MCF 10A (cell line): Measurements from ENCODE around the gene AVEN. TPM values are rescaled to one million over a fixed set of nuclear protein-coding genes. Genes with fewer than 3 reads are reported as not detected.
A peak's percentile ranks its signal among the peaks of the same experiment; 100 is the strongest.

Experiments
- BruUV-seq: library from RNA; stranded (reverse); fragments of 400-500 nt; replicated peaks from 2 replicates; lab custom pipeline; 2021; lab: Mats Ljungman, UMichigan
- CTCF ChIA-PET: fragments of 300-600 bp; sonication (Branson Sonifier 250); formaldehyde crosslinking; extraction: SDS; loops from one replicate; lab custom pipeline; 2021; ENCODE audit warnings: antibody characterized with exemption, inconsistent platforms; lab: Yijun Ruan, JAX
- POLR2A ChIA-PET: fragments of 300-600, 350-650 bp; sonication (Branson Sonifier 250); formaldehyde crosslinking; extraction: SDS; loops from one replicate; lab custom pipeline; 2020; ENCODE audit warnings: antibody characterized with exemption, inconsistent platforms; lab: Yijun Ruan, JAX
- DNase-seq: peaks from one replicate; pipeline ENCODE4 v3.0.0-alpha.2; 2018; ENCODE audit not compliant: unreplicated experiment
- H3K27ac Mint-ChIP-seq: one replicate; pipeline ENCODE4 v1.8.0; 2022; ENCODE audit warnings: mild to moderate bottlenecking, low read depth, mixed read lengths; ENCODE audit not compliant: unreplicated experiment
- H3K27me3 Mint-ChIP-seq: one replicate; pipeline ENCODE4 v1.8.0; 2022; ENCODE audit warnings: mixed read lengths; ENCODE audit not compliant: insufficient read depth, unreplicated experiment
- H3K36me3 Mint-ChIP-seq: one replicate; pipeline ENCODE4 v1.8.0; 2022; ENCODE audit warnings: mild to moderate bottlenecking, moderate library complexity, mixed read lengths; ENCODE audit not compliant: insufficient read depth, unreplicated experiment
- H3K4me1 Mint-ChIP-seq: one replicate; pipeline ENCODE4 v1.8.0; 2022; ENCODE audit warnings: mixed read lengths; ENCODE audit not compliant: insufficient read depth, unreplicated experiment
- H3K4me3 Mint-ChIP-seq: one replicate; pipeline ENCODE4 v1.8.0; 2022; ENCODE audit warnings: mild to moderate bottlenecking, moderate library complexity, mixed read lengths; ENCODE audit not compliant: unreplicated experiment
- H3K9me3 Mint-ChIP-seq: one replicate; pipeline ENCODE4 v1.8.0; 2022; ENCODE audit warnings: mixed read lengths; ENCODE audit not compliant: unreplicated experiment
- intact Hi-C: fragments of 100-400 bp; cut with micrococcal nuclease; formaldehyde crosslinking; loops from 2 replicates; pipeline ENCODE4 v1.14.1; 2022
- total RNA-seq: library from RNA; stranded (reverse); gene quantifications from 2 replicates; pipeline ENCODE4 v1.2.3, GENCODE V29; 2022
- TF ChIP-seq, protein P1 (sequence below): fragments of 200-600 bp; IDR thresholded peaks from one replicate; pipeline ENCODE4 v1.8.0; 2022; ENCODE audit warnings: antibody characterized with exemption, mild to moderate bottlenecking; ENCODE audit not compliant: unreplicated experiment

Gene AVEN
- total RNA-seq, 1 experiment from 2014 or later, result 42.4 TPM

GRCh38 chr15:34065941-34066340 is 26.9 kb upstream of the AVEN start:
- Mint-ChIP-seq H3K27me3 (no peaks in the 10 kb centered on the region), H3K27ac (no peak overlapping the region), H3K4me1 (peaks cover 6% of the 10 kb centered on the region), H3K9me3 (no peaks in the 10 kb centered on the region), H3K36me3 (no peaks in the 10 kb centered on the region), H3K4me3 (no peak overlapping the region)
- ChIA-PET POLR2A (interaction anchor here (0.6 to 2.3 kb wide), 5 partner anchors 17 to 371 kb away, joined by 3 to 12 read pairs (median 4); partner anchors contain the start of genes AVEN, EMC4 and GOLGA8A), CTCF (interaction anchor here (0.6 to 2.4 kb wide), 8 partner anchors 18 to 855 kb away, joined by 3 to 7 read pairs (median 3); partner anchors contain the start of gene KATNBL1)
- TF ChIP-seq, protein P1, sequence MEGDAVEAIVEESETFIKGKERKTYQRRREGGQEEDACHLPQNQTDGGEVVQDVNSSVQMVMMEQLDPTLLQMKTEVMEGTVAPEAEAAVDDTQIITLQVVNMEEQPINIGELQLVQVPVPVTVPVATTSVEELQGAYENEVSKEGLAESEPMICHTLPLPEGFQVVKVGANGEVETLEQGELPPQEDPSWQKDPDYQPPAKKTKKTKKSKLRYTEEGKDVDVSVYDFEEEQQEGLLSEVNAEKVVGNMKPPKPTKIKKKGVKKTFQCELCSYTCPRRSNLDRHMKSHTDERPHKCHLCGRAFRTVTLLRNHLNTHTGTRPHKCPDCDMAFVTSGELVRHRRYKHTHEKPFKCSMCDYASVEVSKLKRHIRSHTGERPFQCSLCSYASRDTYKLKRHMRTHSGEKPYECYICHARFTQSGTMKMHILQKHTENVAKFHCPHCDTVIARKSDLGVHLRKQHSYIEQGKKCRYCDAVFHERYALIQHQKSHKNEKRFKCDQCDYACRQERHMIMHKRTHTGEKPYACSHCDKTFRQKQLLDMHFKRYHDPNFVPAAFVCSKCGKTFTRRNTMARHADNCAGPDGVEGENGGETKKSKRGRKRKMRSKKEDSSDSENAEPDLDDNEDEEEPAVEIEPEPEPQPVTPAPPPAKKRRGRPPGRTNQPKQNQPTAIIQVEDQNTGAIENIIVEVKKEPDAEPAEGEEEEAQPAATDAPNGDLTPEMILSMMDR, result no peak
- intact Hi-C loops, result no loop called here
- peak; percentile 11 for DNase-seq
- no TSS peak for BruUV-seq

- no peak for DNase-seq
- TF ChIP-seq, protein P1, result no peak
- Mint-ChIP-seq H3K27ac (no peak overlapping the region), H3K4me1 (peaks cover 6% of the 10 kb centered on the region), H3K9me3 (no peaks in the 10 kb centered on the region), H3K36me3 (no peaks in the 10 kb centered on the region), H3K27me3 (no peaks in the 10 kb centered on the region), H3K4me3 (no peak overlapping the region)
- POLR2A ChIA-PET, result interaction anchor here (0.6 to 2.3 kb wide), 4 partner anchors 18 to 160 kb away, joined by 3 to 12 read pairs (median 4); partner anchors contain the start of genes AVEN and EMC4
- no TSS peak for BruUV-seq
- CTCF ChIA-PET, result interaction anchor here (0.6 to 2.4 kb wide), 7 partner anchors 18 to 855 kb away, joined by 3 to 7 read pairs (median 3); no protein-coding TSS in a partner anchor
- intact Hi-C loops, result no loop called here
Measured at GRCh38 chr15:34065261-34065660, 26.3 kb upstream of the AVEN start.

- BruUV-seq, result no TSS peak
Measured at GRCh38 chr15:34064438-34064837, 25.4 kb upstream of the AVEN start.

GRCh38 chr15:34059946-34060345 is 20.9 kb upstream of the AVEN start:
- intact Hi-C loops, result no loop called here
- TF ChIP-seq, protein P1, result no peak
- ChIA-PET POLR2A (interaction anchor here (1.1 to 1.6 kb wide), 3 partner anchors 21 to 166 kb away, joined by 4 to 5 read pairs (median 4); partner anchors contain the start of genes AVEN, EMC7 and PGBD4), CTCF (interaction anchor here (0.6 to 6.4 kb wide), 8 partner anchors 8 to 527 kb away, joined by 3 to 64 read pairs (median 4); partner anchors contain the start of gene KATNBL1)
- Mint-ChIP-seq H3K27ac (no peak overlapping the region), H3K9me3 (no peaks in the 10 kb centered on the region), H3K36me3 (no peaks in the 10 kb centered on the region), H3K27me3 (no peaks in the 10 kb centered on the region), H3K4me3 (no peak overlapping the region), H3K4me1 (peaks cover 6% of the 10 kb centered on the region)
- BruUV-seq, result no TSS peak
- no peak for DNase-seq

More at GRCh38 chr15:34064438-34064837, 25.4 kb upstream of the AVEN start:
- intact Hi-C loops, result no loop called here
- DNase-seq, result no peak
- Mint-ChIP-seq H3K27me3 (no peaks in the 10 kb centered on the region), H3K4me1 (peaks cover 6% of the 10 kb centered on the region), H3K36me3 (no peaks in the 10 kb centered on the region), H3K9me3 (no peaks in the 10 kb centered on the region), H3K4me3 (no peak overlapping the region), H3K27ac (no peak overlapping the region)
- TF ChIP-seq, protein P1, result no peak
- ChIA-PET CTCF (interaction anchor here (0.7 to 6.4 kb wide), 7 partner anchors 13 to 899 kb away, joined by 3 to 64 read pairs (median 5); partner anchors contain the start of gene KATNBL1), POLR2A (interaction anchor here (2.6 kb wide), 1 partner anchor 145 kb away, joined by 14 read pairs; the partner anchor contains the start of gene KATNBL1)
